Measurements from ENCODE around the gene TSC22D2.

- TF ChIP-seq CTCF (IDR thresholded peaks at IDR 0.05) (no peak), POLR2A (IDR thresholded peaks at IDR 0.05) (no peak)
Observed at GRCh38 chr3:150421799-150422548, 13.9 kb downstream of the TSC22D2 start.
